CD14-positive monocyte (primary cell): Measurements from ENCODE around the gene LTO1. TPM values are rescaled to one million over a fixed set of nuclear protein-coding genes. Genes with fewer than 3 reads are reported as not detected.

Experiments used
- DNase-seq, 3 donors: peaks; one replicate each; pipeline ENCODE4 v3.0.0-alpha.2; 2011 to 2022
- H2AFZ ChIP-seq: 2 replicates; pipeline ENCODE4 v1.6.0; 2012; ENCODE audit warnings: mild to moderate bottlenecking, low read depth, low read length, inconsistent platforms; ENCODE audit not compliant: insufficient read depth, poor library complexity, severe bottlenecking
- H3K27ac ChIP-seq, 2 donors: 1 replicate in 1 of 2; 2 replicates in 1 of 2; pipeline ENCODE4 v1.5.1; 2012 to 2013; ENCODE audit warnings: low read length in 2 of 2, control low read depth in 1 of 2, inconsistent platforms in 1 of 2, low read depth in 1 of 2, mild to moderate bottlenecking in 1 of 2
- H3K27me3 ChIP-seq, 2 donors: one replicate each; pipeline versions ENCODE4 v1.6.0 to v1.6.1; 2011 to 2013; ENCODE audit warnings: low read length in 2 of 2; ENCODE audit not compliant: control insufficient read depth in 2 of 2, insufficient read depth in 2 of 2
- H3K36me3 ChIP-seq, 2 donors: replicated peaks in 1 of 2; 1 replicate in 1 of 2; 2 replicates in 1 of 2; pipeline versions ENCODE4 v1.5.1 to v1.6.1; 2012 to 2013; ENCODE audit warnings: low read length in 2 of 2, control low read depth in 1 of 2, inconsistent platforms in 1 of 2, mild to moderate bottlenecking in 1 of 2; ENCODE audit not compliant: insufficient read depth in 2 of 2, control insufficient read depth in 1 of 2
- H3K4me1 ChIP-seq, 2 donors: 1 replicate in 1 of 2; 2 replicates in 1 of 2; pipeline versions ENCODE4 v1.5.1 to v1.6.1; 2012 to 2013; ENCODE audit warnings: low read length in 2 of 2, control low read depth in 1 of 2, inconsistent platforms in 1 of 2, mild to moderate bottlenecking in 1 of 2, moderate library complexity in 1 of 2; ENCODE audit not compliant: insufficient read depth in 2 of 2, control insufficient read depth in 1 of 2
- H3K4me2 ChIP-seq: replicated peaks from 2 replicates; pipeline ENCODE3; 2012; ENCODE audit warnings: low read length, moderate library complexity, mild to moderate bottlenecking; ENCODE audit not compliant: poor library complexity, severe bottlenecking; ENCODE audit errors: extremely low read depth
- H3K4me3 ChIP-seq, 3 experiments: fragments of 200-600 bp in 1 of 3; sonication (generic) in 1 of 3; replicated peaks in 1 of 3; 1 replicate in 2 of 3; 2 replicates in 1 of 3; pipeline ENCODE4 v1.5.1; 2011 to 2013; ENCODE audit warnings: low read length in 3 of 3, mild to moderate bottlenecking in 3 of 3, control low read depth in 2 of 3, low read depth in 2 of 3, inconsistent platforms in 1 of 3, moderate library complexity in 1 of 3
- H3K79me2 ChIP-seq: 2 replicates; pipeline ENCODE4 v1.6.0; 2012; ENCODE audit warnings: mild to moderate bottlenecking, control low read depth, inconsistent platforms, low read length, moderate library complexity; ENCODE audit not compliant: insufficient read depth
- H3K9ac ChIP-seq: 2 replicates; pipeline ENCODE4 v1.6.0; 2017; ENCODE audit warnings: low read length, mild to moderate bottlenecking; ENCODE audit not compliant: insufficient read depth, poor library complexity, severe bottlenecking
- H3K9me3 ChIP-seq, 2 donors: replicated peaks in 1 of 2; 1 replicate in 1 of 2; 2 replicates in 1 of 2; pipeline versions ENCODE4 v1.5.1 to v1.6.1; 2012 to 2013; ENCODE audit warnings: low read length in 2 of 2, control low read depth in 1 of 2; ENCODE audit not compliant: control insufficient read depth in 1 of 2, insufficient read depth in 1 of 2
- H4K20me1 ChIP-seq: 2 replicates; pipeline ENCODE4 v1.6.0; 2012; ENCODE audit warnings: mild to moderate bottlenecking, low read length, control low read depth, moderate library complexity; ENCODE audit not compliant: insufficient read depth
- H3K27ac Mint-ChIP-seq, 7 donors: one replicate each; pipeline ENCODE4 v1.8.0; 2020; ENCODE audit warnings: mild to moderate bottlenecking in 7 of 7, mixed read lengths in 7 of 7, moderate library complexity in 6 of 7, inconsistent platforms in 2 of 7
- H3K27me3 Mint-ChIP-seq, 3 donors: one replicate each; pipeline ENCODE4 v1.8.0; 2021 to 2022; ENCODE audit warnings: low read depth in 3 of 3, mild to moderate bottlenecking in 3 of 3, mixed read lengths in 3 of 3, moderate library complexity in 3 of 3, inconsistent platforms in 1 of 3
- H3K36me3 Mint-ChIP-seq, 2 donors: one replicate each; pipeline ENCODE4 v1.8.0; 2020; ENCODE audit warnings: mixed read lengths in 2 of 2, inconsistent platforms in 1 of 2, mild to moderate bottlenecking in 1 of 2
- H3K4me1 Mint-ChIP-seq: one replicate; pipeline ENCODE4 v1.8.0; 2020; ENCODE audit warnings: mild to moderate bottlenecking, mixed read lengths
- H3K4me3 Mint-ChIP-seq, 2 donors: one replicate each; pipeline ENCODE4 v1.8.0; 2020; ENCODE audit warnings: mild to moderate bottlenecking in 2 of 2, mixed read lengths in 2 of 2, moderate library complexity in 1 of 2
- H3K9me3 Mint-ChIP-seq, 7 donors: one replicate each; pipeline ENCODE4 v1.8.0; 2020 to 2022; ENCODE audit warnings: mixed read lengths in 7 of 7, mild to moderate bottlenecking in 6 of 7, moderate library complexity in 6 of 7, inconsistent platforms in 2 of 7
- CTCF ChIP-seq: fragments of 200-600 bp; IDR thresholded peaks from one replicate; pipeline ENCODE4 v1.8.0; 2022; ENCODE audit warnings: antibody characterized with exemption, mild to moderate bottlenecking
- WGBS: methylation state at CpG from one replicate; pipeline ENCODE4 v1.1.5; 2013; ENCODE audit warnings: missing lambda C conversion rate; ENCODE audit not compliant: insufficient coverage; 5-methylcytosine and 5-hydroxymethylcytosine counted together
- intact Hi-C, 2 donors: fragments of 100-400 bp; cut with micrococcal nuclease; formaldehyde crosslinking; loops; one replicate each; pipeline versions ENCODE4 v1.15.0 to v1.15.1; 2023
- polyA plus RNA-seq, 3 donors: library from polyadenylated mRNA; depleted of rRNA in 1 of 3; unstranded in 2 of 3; stranded (reverse) in 1 of 3; fragments of 300-500 nt in 2 of 3; fragments of >200 nt in 1 of 3; fragmentation: Illumina TruSeq in 2 of 3; gene quantifications; 1 replicate in 2 of 3; 2 replicates in 1 of 3; pipeline ENCODE4 v1.2.3, GENCODE V29; 2012 to 2021

Gene LTO1
- polyA plus RNA-seq, 3 donors: 3.9 to 27.1 (median 5.2) TPM

GRCh38 chr11:69683764-69684333 lies 8.7 kb upstream of the LTO1 start:
- peaks cover 8% of the 10 kb centered on the region for H3K4me1 Mint-ChIP-seq
- peaks cover 0 to 9% (median 4%) of the 10 kb centered on the region in 7 donors for H3K9me3 Mint-ChIP-seq
- H3K79me2 ChIP-seq: no peaks in the 10 kb centered on the region
- no peak overlapping the region for H3K27ac ChIP-seq
- H3K4me1 ChIP-seq: peaks cover 3 to 4% of the 10 kb centered on the region in 2 donors
- peaks cover 0 to 6% of the 10 kb centered on the region in 2 donors for H3K9me3 ChIP-seq
- peak; percentile 10 for TF ChIP-seq CTCF
- peaks cover 27 to 43% (median 35%) of the 10 kb centered on the region in 3 donors for H3K27me3 Mint-ChIP-seq
- H2AFZ ChIP-seq: no peak overlapping the region
- no peak overlapping the region for H3K4me2 ChIP-seq
- no peak overlapping the region for H3K27ac Mint-ChIP-seq
- DNase-seq: no peak
- H3K4me3 Mint-ChIP-seq: no peak overlapping the region
- no peak overlapping the region for H3K4me3 ChIP-seq
- 74% methylated on average over 7 of the region's 9 CpGs for WGBS
- no peaks in the 10 kb centered on the region for H3K36me3 Mint-ChIP-seq
- no peaks in the 10 kb centered on the region for H4K20me1 ChIP-seq
- no peaks in the 10 kb centered on the region for H3K36me3 ChIP-seq
- peaks cover 4 to 21% of the 10 kb centered on the region in 2 donors for H3K27me3 ChIP-seq
- intact Hi-C loops: loop anchor here in 1 of 2 donors (10.0 kb wide), 1 partner anchor 511 kb away; no protein-coding TSS in a partner anchor
- H3K9ac ChIP-seq: no peak overlapping the region

GRCh38 chr11:69682681-69683326 lies 7.7 kb upstream of the LTO1 start:
- Histone ChIP-seq H4K20me1 (no peaks in the 10 kb centered on the region), H3K27me3 (peaks cover 4 to 21% of the 10 kb centered on the region in 2 donors), H3K4me2 (no peak overlapping the region), H3K79me2 (no peaks in the 10 kb centered on the region), H3K27ac (no peak overlapping the region), H3K4me1 (peaks cover 3 to 4% of the 10 kb centered on the region in 2 donors), H3K9me3 (peaks cover 0 to 6% of the 10 kb centered on the region in 2 donors), H3K36me3 (no peaks in the 10 kb centered on the region), H2AFZ (no peak overlapping the region), H3K9ac (no peak overlapping the region), H3K4me3 (no peak overlapping the region)
- no peak overlapping the region for H3K4me3 Mint-ChIP-seq
- no peak for TF ChIP-seq CTCF
- intact Hi-C loops: loop anchor here in 1 of 2 donors (10.0 kb wide), 1 partner anchor 512 kb away; no protein-coding TSS in a partner anchor
- DNase-seq: no peak
- peaks cover 8% of the 10 kb centered on the region for H3K4me1 Mint-ChIP-seq
- H3K27me3 Mint-ChIP-seq: peaks cover 31 to 44% (median 32%) of the 10 kb centered on the region in 3 donors
- H3K9me3 Mint-ChIP-seq: peaks cover 0 to 6% (median 2%) of the 10 kb centered on the region in 7 donors
- no peaks in the 10 kb centered on the region for H3K36me3 Mint-ChIP-seq
- H3K27ac Mint-ChIP-seq: no peak overlapping the region
- 89% methylated on average over 3 of the region's 7 CpGs for WGBS
